ENCODE results near the gene ARSJ.

Gene ARSJ

GRCh38 chr4:113982181-113982580 is 2.7 kb upstream of the ARSJ start:
- no peak for DNase-seq

- DNase-seq = no peak
Measured at GRCh38 chr4:113981591-113981990, 2.1 kb upstream of the ARSJ start.

- DNase-seq = no peak
Measured at GRCh38 chr4:113979905-113980615, 613 bp upstream of the ARSJ start.

DNA sequence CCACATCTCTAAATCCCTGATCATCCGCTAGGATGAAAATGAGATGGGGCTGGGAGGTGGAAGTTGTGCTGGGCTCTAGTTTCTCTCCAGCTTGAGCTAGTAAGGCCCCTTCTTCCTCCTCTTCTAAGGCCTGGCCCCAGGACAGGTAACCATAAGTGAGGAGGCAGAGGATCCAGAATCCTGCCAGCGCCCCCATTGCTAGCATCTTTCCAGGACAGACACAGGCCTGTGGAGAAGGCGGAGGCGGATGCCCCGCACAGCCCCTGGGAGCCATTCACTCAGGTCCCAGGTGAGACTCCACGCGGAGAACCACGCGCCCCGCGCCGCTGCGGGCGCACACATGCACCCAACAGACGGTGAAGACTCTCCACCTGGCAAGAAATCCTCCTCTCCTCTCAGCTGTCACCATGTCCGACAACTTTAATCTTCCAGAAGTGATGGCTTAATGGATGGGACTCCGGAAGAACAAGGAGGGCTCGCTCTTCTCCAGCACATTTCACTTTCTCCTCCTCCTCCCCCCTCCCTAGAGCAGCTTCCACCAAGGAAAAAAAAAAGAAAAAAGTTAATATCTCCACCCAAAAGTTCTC is 793 bp downstream of the ARSJ start:
- DNase-seq = no peak

GRCh38 chr4:113978105-113978504 is 1.3 kb downstream of the ARSJ start:
- no peak for DNase-seq

DNA sequence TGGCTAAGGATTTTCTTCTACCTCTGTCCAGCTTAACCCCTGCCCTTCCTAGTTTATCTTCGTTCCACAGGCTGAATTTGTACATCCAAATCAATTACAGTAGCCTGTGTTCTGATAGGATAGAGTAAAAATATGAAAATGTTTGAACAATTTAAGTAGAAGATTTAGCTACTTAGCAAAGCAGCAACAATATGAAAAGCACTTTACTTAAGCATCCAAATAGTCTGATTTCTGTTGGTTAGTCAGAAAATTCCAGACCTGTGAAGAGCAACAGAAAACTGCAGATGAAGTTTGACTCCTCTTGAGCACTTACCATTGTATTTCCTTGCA is 2.0 kb downstream of the ARSJ start:
- DNase-seq = no peak

DNA sequence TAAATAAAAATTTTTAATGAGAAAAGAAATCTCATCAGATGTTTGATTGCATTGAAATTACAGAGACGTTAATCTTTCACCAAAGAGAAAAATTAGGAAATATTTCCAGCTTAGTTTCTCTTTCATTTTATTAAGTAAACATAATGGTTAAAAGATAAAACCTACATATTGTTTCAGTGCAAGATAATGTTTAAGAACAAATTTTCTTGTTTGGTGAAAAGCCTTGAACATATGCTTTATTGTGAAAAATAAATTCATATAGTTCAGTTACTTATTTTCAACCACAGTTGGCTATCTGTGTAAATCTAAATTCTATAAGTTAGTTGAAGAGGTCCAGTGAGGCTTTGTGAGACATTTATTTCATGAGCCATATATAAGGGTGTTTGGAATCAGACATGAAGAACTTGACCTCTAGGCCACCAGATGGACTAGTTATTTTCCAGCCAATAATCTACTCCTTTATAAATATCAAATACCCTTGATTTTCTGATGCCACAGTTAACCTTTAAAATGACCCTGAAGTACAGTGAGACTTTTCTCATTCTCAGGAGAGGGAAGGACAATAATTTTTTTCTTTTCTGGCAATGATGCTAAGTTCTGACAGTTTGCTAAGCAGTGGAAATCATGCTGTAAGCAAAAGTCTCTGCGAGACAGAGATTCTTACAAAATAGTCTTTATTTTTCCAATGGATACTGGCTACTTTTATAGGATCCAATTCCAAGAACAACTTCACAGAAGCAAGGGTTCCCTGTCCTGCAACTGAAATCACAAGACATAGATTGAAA is 2.5 kb downstream of the ARSJ start:
- DNase-seq = no peak

GRCh38 chr4:113975578-113975977 is 3.9 kb downstream of the ARSJ start:
- no peak for DNase-seq

- no peak for DNase-seq
Measured at GRCh38 chr4:113974467-113974866, 5.0 kb downstream of the ARSJ start.

DNA sequence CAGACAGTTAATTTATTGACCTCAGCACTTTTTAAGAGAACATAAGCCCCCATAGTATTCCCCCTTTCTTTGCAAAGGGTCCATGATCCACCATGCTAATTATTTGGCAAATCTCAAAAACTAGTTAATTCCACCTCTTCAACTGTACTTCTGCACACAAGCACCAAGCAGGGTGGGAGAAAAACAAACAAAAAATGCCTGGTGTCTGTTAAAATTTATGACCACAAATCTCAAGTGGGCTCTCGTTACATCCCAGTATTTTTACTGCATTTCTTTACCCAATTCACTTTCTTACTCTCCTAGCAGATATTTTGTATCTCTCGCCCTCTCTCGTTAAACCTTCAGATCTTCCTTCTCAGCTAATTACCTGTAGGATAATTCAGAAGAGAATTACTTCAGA is 6.1 kb downstream of the ARSJ start:
- no peak for DNase-seq

DNA sequence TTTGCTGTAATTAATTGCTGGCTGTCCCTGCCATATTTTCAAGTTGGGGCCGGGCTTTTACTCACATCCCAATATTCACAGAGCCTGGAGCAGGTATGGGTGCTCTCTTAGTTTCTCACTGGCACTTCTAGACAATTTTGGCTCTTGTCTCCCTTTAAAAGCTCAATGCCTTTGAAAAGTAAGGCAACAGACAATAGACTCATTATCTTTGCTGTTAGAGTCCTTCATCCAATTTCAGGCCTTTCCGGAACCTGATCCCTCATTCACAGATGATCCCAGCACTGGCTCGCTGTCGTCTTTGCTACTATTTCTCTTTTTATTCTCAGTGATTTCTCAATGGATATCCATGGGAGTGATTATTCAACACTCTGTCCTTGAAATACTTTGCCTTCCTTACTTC is 6.7 kb downstream of the ARSJ start:
- DNase-seq = no peak

- no peak for DNase-seq
Measured at GRCh38 chr4:113971706-113972360, 7.6 kb downstream of the ARSJ start.

GRCh38 chr4:113969709-113970334 is 9.6 kb downstream of the ARSJ start:
- no peak for DNase-seq

GRCh38 chr4:113968473-113968872 is 11.0 kb downstream of the ARSJ start:
- DNase-seq = no peak

- no peak for DNase-seq
Measured at GRCh38 chr4:113967687-113968086, 11.8 kb downstream of the ARSJ start.

GRCh38 chr4:113962719-113963265 is 16.7 kb downstream of the ARSJ start:
- DNase-seq = no peak

- DNase-seq = no peak
Measured at GRCh38 chr4:113962016-113962347, 17.5 kb downstream of the ARSJ start.

- no peak for DNase-seq
Measured at GRCh38 chr4:113960684-113961321, 18.6 kb downstream of the ARSJ start.

- no peak for DNase-seq
Measured at GRCh38 chr4:113959539-113959937, 19.9 kb downstream of the ARSJ start.

DNA sequence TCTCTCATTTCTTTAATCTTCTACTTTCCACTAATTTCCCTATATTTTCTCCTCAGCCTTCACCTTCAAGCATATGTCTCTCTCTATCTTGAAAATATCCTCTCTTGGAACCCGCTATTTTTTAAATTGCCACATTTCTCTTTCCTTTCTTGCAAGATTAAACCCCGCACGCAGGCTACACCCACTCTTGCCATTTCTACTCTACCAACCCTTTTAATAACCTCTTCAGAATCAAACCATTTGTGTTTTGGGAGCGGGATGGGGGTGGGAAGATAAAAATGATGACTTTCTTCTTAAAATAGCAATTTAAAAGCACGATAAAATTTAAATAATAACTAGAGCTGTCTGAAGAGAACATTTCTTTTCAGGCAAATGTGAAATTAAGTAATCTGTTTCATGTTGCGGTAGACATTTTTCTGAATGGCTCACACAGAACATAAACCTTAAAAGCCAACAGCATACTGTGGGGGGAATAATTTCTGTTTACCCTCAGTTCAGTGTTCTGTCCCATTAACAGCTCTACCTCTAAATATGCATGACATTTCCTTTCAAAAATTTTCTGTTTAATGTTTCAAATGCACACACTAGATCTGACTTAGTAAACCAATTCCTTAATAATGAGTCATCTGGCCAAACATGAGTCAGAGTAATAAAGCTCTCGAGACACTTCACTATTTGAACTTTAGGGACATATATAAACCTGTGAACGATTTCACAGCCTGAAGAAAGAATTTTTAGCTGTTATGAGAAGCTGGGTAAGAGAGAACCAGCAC is 20.5 kb downstream of the ARSJ start:
- no peak for DNase-seq

GRCh38 chr4:113957956-113958355 is 21.5 kb downstream of the ARSJ start:
- no peak for DNase-seq

DNA sequence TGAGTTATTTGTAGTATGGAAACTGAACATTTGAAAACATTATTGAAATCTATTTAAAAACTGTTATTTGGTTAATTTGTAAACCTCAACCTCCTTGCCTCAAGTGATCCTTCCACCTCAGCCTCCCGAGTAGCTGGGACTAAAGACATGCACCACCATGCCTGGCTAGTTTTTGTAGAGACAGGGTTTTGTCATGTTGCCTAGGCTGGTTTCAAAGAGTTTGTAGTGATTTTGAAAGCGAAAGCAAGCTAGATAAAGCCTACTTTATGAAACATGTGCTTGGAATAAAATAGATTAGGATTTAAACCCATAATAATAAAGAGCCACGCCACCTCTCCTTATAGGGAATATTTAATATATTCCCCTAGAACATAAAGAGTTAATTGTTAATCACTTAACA is 23.5 kb downstream of the ARSJ start:
- DNase-seq = peak; percentile 2

All from inflammatory macrophage treated with lipopolysaccharide for 4 hours (primary cell).